Measurements from ENCODE around the gene ARHGEF7.

GRCh38 chr13:111354789-111355188 is 239.7 kb downstream of the ARHGEF7 start:
- TF ChIP-seq CTCF (optimal IDR thresholded peaks at IDR 0.05 in 1 of 3, IDR thresholded peaks at IDR 0.05 in 1 of 3, conservative IDR thresholded peaks at IDR 0.05 in 1 of 3; ENCODE audit: extremely low read depth in 1 of 3, insufficient read depth in 2 of 3, low read length in 3 of 3) (no peak), EZH2 (IDR thresholded peaks at IDR 0.05; ENCODE audit: low read length) (no peak)
